DMS 273 treated with DMSO at 0.1 percent for 48 hours (cell line): ENCODE data around the gene LENEP.
A peak's percentile ranks its signal among the peaks of the same experiment; 100 is the strongest.

Experiments
- DNase-seq: peaks from one replicate; lab custom pipeline; 2025; lab: John Stamatoyannopoulos, UW

Gene LENEP, protein sequence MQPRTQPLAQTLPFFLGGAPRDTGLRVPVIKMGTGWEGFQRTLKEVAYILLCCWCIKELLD

GRCh38 chr1:154993572-154994268 is at the start of gene LENEP:
Gene LENEP, plus strand, starts transcription at chr1:154993586. Its CDS starts 22 bp downstream, at chr1:154993608.
- DNase-seq = no peak

GRCh38 chr1:154943649-154944400 is 49.6 kb upstream of the LENEP start:
- no peak for DNase-seq

DNA sequence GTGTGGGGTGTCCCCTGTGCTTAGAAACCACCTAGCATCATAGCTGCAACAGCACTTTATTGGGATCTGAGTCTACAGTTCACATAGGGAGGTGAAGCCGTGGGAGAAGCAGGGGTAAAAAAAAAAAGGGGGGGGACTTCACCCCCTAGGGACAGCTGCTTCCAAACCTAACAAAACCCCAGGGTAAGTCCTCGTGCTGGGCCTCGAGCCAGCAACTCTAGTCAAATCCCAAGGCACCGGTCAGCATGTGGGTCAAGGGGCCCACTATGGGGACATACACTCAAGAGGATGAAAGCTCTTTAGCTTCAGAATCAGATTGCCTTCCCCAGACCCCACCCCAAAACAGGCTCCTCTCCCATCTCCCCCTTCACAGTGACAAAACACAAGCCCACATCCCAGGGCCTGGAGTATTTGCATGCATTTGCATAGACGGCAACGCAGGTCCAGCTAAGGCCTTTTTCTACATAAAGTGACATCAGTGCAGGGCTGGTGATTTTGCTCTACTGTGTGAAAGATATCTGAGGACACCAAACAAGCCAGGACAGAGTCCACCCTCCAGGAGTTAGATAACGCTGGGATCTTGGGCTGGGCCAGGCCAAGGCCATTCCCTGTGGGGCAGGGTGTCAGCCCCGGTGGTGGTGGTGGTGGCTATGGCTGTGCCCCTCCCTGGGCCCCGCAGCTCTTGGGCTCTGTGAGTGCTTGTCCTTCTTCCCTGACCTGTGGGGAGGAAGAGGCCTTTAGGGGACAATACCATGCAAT is 48.8 kb upstream of the LENEP start:
- DNase-seq = no peak

DNA sequence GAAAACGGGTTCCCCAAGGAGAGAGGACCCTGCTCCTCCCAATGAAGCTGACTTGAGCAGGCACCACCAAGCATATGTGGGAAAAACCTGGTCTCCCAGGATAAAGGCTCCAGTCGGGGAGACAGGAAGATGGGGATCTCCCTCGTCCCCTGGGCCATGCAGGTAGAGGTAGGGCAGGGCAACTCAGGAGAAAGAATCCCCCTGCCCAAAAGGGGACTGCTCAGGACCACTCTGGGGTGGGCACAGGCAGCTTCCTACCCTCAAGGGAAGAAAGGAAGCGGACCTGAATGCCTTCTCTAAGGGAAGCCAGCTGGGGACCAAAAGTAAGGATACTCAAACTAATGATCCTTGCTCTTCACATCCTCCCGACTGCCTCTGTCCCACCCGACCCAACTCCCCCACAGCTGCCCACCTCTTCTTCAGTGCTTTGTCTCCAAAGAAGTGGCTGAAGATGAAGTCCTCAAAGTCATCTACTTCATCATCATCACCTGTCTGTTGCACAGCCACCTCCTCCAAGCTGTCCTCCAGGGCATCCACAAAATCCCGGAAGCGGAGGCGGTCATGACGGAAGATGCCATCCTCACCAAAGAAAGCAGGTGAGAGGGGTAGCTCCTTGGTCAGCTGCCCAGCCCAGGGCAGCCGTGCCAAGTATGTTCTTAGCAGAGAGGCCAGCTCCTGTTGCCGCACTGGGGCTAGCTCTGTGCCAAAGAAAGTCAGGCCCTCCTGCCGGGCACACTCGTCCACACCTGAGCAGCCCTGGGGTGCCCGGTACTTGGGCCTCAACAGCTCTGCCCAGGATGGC is 48.0 kb upstream of the LENEP start:
- no peak for DNase-seq

- DNase-seq = no peak
These were observed 47.2 kb upstream of the LENEP start for GRCh38 chr1:154945962-154946850.

- no peak for DNase-seq
These were observed 45.3 kb upstream of the LENEP start for GRCh38 chr1:154948079-154948478.

GRCh38 chr1:154951901-154952657 is 41.3 kb upstream of the LENEP start:
- DNase-seq = no peak

DNA sequence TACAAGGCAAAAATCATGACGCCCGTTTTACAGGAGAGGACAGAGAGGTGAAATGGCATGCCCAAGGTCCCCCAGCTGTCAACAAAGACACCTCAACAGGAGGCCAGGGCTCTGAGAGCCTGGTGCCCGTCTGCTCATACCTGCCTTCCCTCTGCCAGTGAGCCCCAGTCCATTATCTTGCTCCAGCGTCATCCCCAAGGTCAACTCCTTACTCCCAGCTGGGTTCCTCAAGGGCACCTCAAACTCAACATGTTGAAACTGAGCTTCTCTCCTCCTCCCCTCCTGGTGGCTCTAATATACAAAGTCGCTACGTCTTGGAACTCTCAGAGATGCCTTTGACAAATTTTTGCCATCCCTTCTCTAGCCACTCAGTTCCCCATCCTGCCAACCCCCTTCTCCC is 40.7 kb upstream of the LENEP start:
- DNase-seq = no peak

DNA sequence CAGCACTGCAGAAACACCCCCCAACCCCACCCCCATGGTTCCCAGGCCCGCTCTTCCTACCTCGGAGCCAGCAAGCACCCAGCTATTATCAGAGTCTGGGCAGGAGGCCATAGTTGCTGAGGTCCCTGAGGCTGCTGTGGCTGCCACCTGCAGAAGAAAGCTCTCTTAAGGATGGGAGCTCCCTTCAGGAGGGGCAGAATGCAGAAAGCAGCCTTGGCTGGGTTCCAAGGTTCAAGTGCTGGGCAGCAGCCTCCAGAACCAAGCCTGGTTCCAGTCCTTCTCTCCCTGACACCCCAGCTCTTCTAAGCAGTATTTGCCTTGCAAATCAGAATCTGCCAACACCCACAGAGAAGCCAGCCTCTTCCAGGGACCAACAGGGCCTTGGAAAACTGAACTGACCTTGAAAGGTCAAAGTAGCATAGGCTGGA is 39.8 kb upstream of the LENEP start:
- no peak for DNase-seq

- no peak for DNase-seq
These were observed 38.8 kb upstream of the LENEP start for GRCh38 chr1:154954541-154954940.

DNA sequence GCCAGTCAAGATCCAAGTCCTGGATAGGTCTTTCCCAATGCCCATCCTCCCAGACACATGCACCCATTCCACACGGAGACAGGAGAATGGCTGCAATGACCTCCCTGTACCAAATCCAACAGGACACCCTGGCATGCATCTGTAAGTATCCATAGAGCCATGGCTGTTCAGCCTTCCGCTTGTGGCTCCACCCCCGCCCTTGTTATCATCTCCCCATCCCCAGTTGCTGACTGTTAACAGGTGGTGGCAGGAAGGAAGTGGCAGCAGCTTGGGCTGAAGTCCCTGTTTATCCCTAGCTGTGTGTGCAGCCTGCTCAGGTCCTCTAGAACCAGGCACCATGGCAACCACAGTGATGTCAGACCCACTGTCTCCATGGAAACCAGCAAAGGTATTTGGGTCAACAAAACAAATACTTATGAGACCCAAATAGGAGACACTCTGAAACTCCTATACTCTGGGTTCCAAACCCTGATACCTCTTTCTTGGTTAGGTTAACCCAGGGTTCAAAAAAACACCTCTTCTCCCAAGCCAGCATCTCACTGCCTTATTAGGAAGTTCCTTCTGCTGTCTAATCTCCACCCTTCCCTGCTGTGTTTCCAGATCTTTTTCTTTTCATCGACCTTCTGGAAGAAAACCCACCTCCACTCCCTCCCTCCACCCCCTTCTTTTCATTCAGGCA is 38.2 kb upstream of the LENEP start:
- peak; percentile 81 for DNase-seq

GRCh38 chr1:154955718-154956543 is 37.5 kb upstream of the LENEP start, which contains the start of gene PBXIP1:
Gene PBXIP1, minus strand, starts transcription at chr1:154956099. Its CDS starts 2,378 bp downstream, at chr1:154953721.
- DNase-seq = peak; percentile 86

- DNase-seq = no peak
These were observed 36.8 kb upstream of the LENEP start for GRCh38 chr1:154956544-154956941.

DNA sequence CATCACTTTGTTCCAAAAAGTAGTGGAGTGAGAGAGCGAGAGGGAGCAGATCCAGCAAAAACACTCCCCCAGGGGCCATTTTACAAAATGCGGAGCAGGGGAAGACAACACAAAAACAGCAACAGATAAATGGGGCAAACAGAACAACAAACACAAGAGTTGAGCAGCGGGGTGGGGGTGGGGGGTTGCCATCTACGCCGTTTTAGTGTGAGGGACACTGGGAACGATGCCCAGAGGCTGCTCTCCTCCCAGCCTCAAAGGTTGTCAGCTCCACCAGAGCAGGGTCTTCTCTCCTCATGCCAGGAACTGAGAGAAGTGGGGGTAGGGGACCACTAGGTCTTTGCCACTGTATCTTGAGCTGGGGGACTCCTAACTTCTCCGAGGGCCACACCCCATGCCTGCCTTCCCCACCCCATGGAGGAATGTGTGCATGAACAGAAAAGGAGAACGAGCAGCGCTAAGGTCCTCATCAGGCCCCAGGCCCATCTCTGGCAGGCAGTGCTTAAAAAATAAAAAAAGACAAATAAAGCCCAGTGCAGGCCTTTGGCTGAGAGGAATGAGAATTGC is 36.2 kb upstream of the LENEP start:
- no peak for DNase-seq

DNA sequence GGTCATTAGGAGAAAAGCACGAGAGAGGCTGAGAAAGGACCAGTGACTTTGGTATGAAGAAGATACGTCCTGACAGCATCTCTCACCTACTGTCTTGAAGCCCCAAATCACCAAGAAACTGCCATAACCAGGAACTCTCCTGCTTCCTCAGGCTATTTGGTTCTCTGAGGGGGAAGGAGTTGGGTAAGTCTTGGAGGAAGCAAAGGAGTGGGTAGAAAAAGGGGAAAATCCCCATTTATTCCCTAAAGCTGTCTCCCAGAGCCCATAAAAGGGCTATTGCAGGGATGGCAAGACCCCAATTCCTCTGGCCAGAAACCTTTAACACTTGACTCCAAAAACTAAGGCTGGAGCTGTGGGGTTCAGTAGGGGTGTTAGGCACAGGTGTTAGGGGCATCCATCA is 35.4 kb upstream of the LENEP start:
- DNase-seq = no peak

DNA sequence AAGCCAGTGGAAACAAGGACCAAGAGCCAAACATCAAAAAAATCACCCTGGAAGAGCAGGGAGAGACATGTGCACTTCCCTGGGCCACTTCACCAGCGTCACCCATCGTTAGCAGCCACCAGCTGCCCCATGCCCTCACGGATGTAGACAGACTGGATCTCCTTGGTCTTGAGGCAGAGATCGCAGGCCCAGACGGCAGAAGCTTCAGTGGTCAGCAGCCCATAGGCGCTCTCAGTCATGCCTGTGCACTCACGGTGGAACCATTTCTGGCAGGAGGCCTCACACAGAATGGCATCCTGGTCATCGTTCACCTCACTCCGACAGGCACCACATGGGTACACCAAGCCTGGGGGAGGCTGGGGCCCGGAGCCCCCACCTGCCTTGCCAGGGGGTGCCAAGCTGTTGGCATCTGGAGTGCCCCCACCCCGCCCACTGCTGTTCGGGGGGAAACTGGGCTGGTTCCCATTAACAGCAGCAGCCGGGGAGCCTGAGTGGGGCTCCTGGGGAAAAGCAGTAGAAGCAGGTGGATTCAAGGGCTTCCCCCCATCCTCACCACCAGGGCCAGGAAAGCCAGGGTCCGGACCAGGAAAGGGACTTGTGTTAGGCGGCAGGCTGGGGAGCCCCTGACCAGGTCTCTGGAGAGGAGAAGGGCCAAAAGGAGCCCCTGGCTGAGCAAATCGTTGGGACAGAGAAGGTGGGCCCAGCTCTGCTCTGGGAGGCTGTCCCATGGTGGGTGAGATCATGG is 34.5 kb upstream of the LENEP start:
- no peak for DNase-seq

- no peak for DNase-seq
These were observed 34.0 kb upstream of the LENEP start for GRCh38 chr1:154959426-154959780.
